ENCODE data around the gene KRTAP4-8. TPM values are rescaled to one million over a fixed set of nuclear protein-coding genes. Genes with fewer than 3 reads are reported as not detected.
"Not testable (repeated sequence)": the region's sequence is repeated elsewhere in the genome, so short reads cannot be mapped to it uniquely, and the experiment has no call there.

KRTAP4-8 gene
- total RNA-seq, 1 donor from 2014 or later = not detected

DNA sequence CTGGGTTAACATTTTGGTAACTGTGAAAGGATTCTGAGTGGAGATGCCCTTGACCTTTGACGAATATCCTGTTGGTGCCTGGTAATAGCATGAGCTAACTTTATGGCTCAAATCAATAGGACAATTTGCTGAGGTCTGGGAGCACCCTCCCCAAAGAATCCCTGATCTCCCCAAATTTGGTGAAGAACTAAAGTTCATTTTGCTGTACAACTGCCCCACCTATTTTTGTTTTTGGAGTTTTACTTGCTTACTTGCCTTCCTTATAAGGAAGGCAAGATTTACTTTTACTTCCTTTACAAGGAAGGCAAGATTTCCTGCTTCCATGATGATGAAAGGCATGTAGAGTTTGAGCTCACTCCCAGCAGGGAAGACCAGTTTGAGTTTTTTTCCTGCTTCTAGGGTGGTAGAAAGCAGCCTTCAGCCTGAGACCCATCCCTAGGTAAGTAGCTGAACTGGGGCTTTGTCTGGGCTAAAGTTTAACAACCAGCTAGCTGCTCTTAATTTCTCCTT lies 10.1 kb upstream of the KRTAP4-8 start:
- intact Hi-C loops (cut with DNase I) = no loop called here
- Histone ChIP-seq H3K4me1 (no peaks in the 10 kb centered on the region), H3K27ac (no peak overlapping the region), H3K27me3 (no peaks in the 10 kb centered on the region), H3K9me3 (no peaks in the 10 kb centered on the region), H3K36me3 (no peaks in the 10 kb centered on the region), H3K4me3 (no peak overlapping the region)
- ATAC-seq (no peak), DNase-seq (no peak)
- TF ChIP-seq, protein P1, sequence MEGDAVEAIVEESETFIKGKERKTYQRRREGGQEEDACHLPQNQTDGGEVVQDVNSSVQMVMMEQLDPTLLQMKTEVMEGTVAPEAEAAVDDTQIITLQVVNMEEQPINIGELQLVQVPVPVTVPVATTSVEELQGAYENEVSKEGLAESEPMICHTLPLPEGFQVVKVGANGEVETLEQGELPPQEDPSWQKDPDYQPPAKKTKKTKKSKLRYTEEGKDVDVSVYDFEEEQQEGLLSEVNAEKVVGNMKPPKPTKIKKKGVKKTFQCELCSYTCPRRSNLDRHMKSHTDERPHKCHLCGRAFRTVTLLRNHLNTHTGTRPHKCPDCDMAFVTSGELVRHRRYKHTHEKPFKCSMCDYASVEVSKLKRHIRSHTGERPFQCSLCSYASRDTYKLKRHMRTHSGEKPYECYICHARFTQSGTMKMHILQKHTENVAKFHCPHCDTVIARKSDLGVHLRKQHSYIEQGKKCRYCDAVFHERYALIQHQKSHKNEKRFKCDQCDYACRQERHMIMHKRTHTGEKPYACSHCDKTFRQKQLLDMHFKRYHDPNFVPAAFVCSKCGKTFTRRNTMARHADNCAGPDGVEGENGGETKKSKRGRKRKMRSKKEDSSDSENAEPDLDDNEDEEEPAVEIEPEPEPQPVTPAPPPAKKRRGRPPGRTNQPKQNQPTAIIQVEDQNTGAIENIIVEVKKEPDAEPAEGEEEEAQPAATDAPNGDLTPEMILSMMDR (IDR thresholded peaks at IDR 0.05) = no peak

DNA sequence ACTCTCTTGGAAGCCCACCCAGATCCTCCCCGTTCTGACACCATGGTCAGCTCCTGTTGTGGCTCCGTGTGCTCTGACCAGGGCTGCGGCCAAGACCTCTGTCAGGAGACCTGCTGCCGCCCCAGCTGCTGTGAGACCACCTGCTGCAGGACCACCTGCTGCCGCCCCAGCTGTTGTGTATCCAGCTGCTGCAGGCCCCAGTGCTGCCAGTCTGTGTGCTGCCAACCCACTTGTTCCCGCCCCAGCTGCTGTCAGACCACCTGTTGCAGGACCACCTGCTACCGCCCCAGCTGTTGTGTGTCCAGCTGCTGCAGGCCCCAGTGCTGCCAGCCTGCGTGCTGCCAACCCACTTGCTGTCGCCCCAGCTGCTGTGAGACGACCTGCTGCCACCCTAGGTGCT lies 7.4 kb upstream of the KRTAP4-8 start, which contains the start of gene KRTAP4-9:
Gene KRTAP4-9 (plus strand): TSS at position 43 of the 400 bp plus-strand sequence. CDS start 0 bp downstream, at position 43.
- DNase-seq; H3K27ac ChIP-seq; H3K36me3 ChIP-seq; H3K9me3 ChIP-seq; intact Hi-C loops (cut with DNase I); H3K4me1 ChIP-seq; H3K4me3 ChIP-seq; ATAC-seq; H3K27me3 ChIP-seq: not testable (repeated sequence)

DNA sequence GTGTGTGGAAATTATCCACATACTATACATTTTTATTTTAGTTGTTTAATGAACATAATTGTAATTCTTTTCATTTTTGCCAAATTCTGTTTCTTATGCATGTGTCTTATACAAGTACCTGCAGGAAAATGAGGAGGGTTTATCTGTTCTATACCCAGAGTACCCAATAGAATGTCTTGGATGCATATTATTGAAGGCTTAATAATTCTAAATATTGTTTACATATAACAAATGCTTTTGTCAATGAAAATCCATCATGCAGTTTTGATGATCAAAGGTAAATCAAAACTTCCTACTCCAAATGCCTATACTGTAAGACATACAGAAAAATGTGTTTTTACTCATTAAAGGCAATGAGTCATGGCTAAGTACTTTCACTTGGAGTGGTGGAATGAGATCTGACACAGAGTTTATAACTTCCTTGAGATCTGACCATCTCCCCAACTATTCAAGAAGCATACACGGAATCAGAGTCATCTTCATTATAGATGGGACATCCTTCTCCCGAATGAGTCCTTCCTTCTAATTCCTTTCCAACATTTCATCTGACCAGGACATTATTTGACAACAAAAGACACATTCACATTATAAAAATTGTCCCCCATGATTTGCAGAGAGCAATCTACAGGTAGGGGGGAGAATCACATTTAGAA lies 6.6 kb upstream of the KRTAP4-8 start:
- H3K27ac ChIP-seq; H3K4me1 ChIP-seq; ATAC-seq; H3K36me3 ChIP-seq; H3K27me3 ChIP-seq; DNase-seq; H3K9me3 ChIP-seq; H3K4me3 ChIP-seq; intact Hi-C loops (cut with DNase I): not testable (repeated sequence)

DNA sequence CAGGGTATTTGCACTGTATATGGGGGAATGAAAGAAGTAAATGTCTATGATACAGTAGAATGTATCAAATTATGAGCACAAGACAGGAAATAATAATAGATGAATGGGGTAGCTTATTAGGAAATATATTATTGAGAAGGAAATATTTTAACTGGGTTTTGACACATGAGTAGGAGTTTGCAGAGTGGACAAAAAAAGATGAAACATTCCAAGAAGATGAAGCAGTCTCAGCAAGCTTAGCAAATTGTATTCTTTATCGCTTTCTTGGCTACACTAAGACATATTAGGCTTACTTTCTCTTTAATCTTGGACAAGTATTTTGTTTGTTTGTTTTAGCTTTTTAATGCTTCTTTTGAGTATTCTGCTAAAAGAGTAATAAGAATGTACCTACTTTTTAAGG lies 6.0 kb upstream of the KRTAP4-8 start:
- Histone ChIP-seq H3K36me3 (no peaks in the 10 kb centered on the region), H3K9me3 (no peaks in the 10 kb centered on the region), H3K4me1 (no peaks in the 10 kb centered on the region), H3K4me3 (no peak overlapping the region), H3K27me3 (no peaks in the 10 kb centered on the region), H3K27ac (no peak overlapping the region)
- TF ChIP-seq, protein P1 (IDR thresholded peaks at IDR 0.05) = no peak
- ATAC-seq (no peak), DNase-seq (no peak)
- intact Hi-C loops (cut with DNase I) = no loop called here

DNA sequence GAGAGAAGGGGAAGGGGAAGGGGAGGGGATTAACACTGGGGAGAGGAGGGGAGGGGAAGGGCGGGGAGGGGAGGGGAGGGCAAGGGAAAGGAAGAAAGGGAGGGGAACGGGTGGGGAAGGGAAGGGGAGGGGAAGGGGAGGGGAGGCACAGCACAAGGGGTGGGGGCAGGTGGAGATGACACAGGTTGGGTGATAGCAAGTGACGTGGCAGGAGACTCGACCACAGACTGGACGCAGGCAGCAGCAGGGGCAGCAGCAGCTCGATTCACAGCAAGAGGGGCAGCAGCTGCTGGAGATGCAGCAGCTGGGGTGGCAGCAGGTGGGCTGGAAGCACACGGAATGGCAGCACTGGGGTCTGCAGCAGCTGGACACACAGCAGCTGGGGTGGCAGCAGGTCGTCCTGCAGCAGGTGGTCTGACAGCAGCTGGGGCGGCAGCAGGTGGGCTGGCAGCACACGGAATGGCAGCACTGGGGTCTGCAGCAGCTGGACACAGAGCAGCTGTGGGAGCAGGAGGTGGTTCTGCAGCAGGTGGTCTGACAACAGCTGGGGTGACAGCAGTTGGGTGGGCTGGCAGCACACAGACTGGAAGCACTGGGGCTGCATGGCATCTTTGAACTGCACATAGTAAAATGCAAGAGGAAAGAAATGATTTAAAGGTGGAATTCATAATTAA lies 3.8 kb upstream of the KRTAP4-8 start, which contains the start of gene KRTAP4-16:
Gene KRTAP4-16 (minus strand): TSS at position 624 of the 674 bp plus-strand sequence. CDS start 0 bp downstream, at position 624.
- no peak within 1 kb of the TSS for H3K4me3 ChIP-seq
- TF ChIP-seq, protein P1 (IDR thresholded peaks at IDR 0.05) = no peak
- intact Hi-C loops (cut with DNase I) = no loop called here

DNA sequence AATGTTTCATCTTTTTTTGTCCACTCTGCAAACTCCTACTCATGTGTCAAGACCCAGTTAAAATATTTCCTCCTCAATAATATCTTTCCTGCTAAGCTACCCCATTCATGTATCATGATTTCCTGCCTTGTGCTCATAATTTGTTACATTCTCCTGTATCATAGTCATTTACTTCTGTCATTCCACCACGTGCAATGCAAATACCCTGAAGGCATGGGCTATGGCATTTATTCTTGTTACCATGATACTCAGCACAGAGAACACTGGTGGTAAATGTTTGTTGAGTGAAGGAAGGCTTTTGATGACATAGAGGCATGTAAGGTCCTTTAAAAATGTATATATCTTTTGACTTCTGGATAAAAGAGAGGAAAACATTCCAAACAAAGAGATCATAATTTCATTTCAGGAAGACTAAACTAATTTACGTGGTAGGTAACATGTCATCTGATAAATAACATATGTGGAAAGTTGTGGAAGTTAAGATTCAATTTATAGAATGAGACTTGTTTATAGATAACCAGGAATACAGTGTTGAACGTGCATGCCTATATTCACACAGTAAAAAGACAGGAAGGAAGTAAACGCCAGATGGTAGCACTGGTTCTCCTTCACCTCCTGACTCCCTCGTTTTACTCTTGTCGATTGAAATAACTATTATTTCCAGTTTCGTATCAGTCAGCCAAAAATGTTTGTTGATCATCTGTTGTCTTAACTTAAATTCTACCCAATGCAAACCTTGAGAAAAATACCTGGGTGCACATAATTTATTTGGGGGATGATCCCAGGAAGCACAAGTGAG lies 1.9 kb upstream of the KRTAP4-8 start:
- H3K4me1 ChIP-seq; DNase-seq; H3K27me3 ChIP-seq; H3K4me3 ChIP-seq; intact Hi-C loops (cut with DNase I); ATAC-seq; H3K36me3 ChIP-seq; H3K27ac ChIP-seq; H3K9me3 ChIP-seq: not testable (repeated sequence)

More for the DNA sequence above, 3.8 kb upstream of the KRTAP4-8 start, which contains the start of gene KRTAP4-16:
- Histone ChIP-seq H3K36me3 (no peaks in the 10 kb centered on the region), H3K4me1 (no peaks in the 10 kb centered on the region), H3K27ac (no peak within 1 kb of the TSS), H3K9me3 (no peaks in the 10 kb centered on the region), H3K27me3 (no peaks in the 10 kb centered on the region)
- DNase-seq (no peak), ATAC-seq (no peak)
